DND-41 (cell line): ENCODE measurements around the gene DDX23.

ENCODE experiments used
- CTCF ChIP-seq: IDR thresholded peaks from 2 replicates; pipeline ENCODE4 v1.5.1; 2012; ENCODE audit warnings: borderline replicate concordance, low read length, moderate library complexity, mild to moderate bottlenecking; ENCODE audit not compliant: poor library complexity, severe bottlenecking; ENCODE audit errors: extremely low read depth
- EZH2 ChIP-seq: IDR thresholded peaks from 3 replicates; pipeline ENCODE4 v1.6.1; 2012; ENCODE audit warnings: borderline replicate concordance, low read depth, mild to moderate bottlenecking, moderate library complexity, low read length, inconsistent platforms; ENCODE audit not compliant: severe bottlenecking

- no peak for TF ChIP-seq CTCF
- TF ChIP-seq EZH2, result no peak
Measured at GRCh38 chr12:48789858-48790326, 62.1 kb downstream of the DDX23 start.
